ENCODE results near the gene RBM41. TPM values are rescaled to one million over a fixed set of nuclear protein-coding genes. Genes with fewer than 3 reads are reported as not detected.
A peak's percentile ranks its signal among the peaks of the same experiment; 100 is the strongest.

Gene RBM41
- total and polyA plus RNA-seq, 9 of the 15 experiments (the other 6 are each of a cell fraction or from before 2014, with no cell fraction given): 11.6 to 51.8 (median 27.9) TPM

GRCh38 chrX:107155621-107156430 is 37.2 kb upstream of the RBM41 start (continued):
- peak; percentile 36 to 47; a peak in 3 of 4 replicates for TF ChIP-seq NRF1 (conservative IDR thresholded peaks at IDR 0.05 in 1 of 2, IDR thresholded peaks at IDR 0.05 in 1 of 2)

- Histone ChIP-seq H2AFZ (ENCODE audit: low read depth, low read length) (peak overlapping the region; percentile 77), H3K27ac (ENCODE audit: extremely low read depth, low read depth, low read length) (peak overlapping the region; percentile 91), H3K9me1 (ENCODE audit: control insufficient read depth, insufficient read depth, low read length) (no peaks in the 10 kb centered on the region), H3K4me1 (replicated peaks in 1 of 2; ENCODE audit: control insufficient read depth in 2 of 2, insufficient read depth in 2 of 2, low read length in 2 of 2) (peaks cover 5 to 28% of the 10 kb centered on the region in 2 experiments; a peak in 3 of 5 replicates), H3K36me3 (ENCODE audit: control insufficient read depth, insufficient read depth, low read length) (peaks cover 26% of the 10 kb centered on the region), H3K4me3 (peak overlapping the region; percentile 33), H3K9ac (ENCODE audit: insufficient read depth in 1 of 2, low read depth in 2 of 2, low read length in 2 of 2) (peak overlapping the region; percentile 64 to 75; a peak in 3 of 4 replicates), H3K79me2 (ENCODE audit: control insufficient read depth, insufficient read depth, low read length) (peaks cover 36% of the 10 kb centered on the region), H4K20me1 (replicated peaks; ENCODE audit: control insufficient read depth, insufficient read depth, low read length) (no peaks in the 10 kb centered on the region), H3K27me3 (ENCODE audit: control insufficient read depth in 2 of 2, insufficient read depth in 2 of 2, low read length in 2 of 2) (no peaks in the 10 kb centered on the region), H3K4me2 (ENCODE audit: insufficient read depth, low read length) (peak overlapping the region; percentile 93), H3K9me3 (replicated peaks; ENCODE audit: control insufficient read depth, insufficient read depth, low read depth, low read length) (no peaks in the 10 kb centered on the region)
- in situ Hi-C loops (cut with MboI): no loop called here
- ChIA-PET CTCF (ENCODE audit: low intra/inter-chr PET ratio) (no interaction called here), POLR2A (interaction anchor here (0.6 to 1.6 kb wide), 10 partner anchors 10 to 81 kb away, joined by 3 to 7 read pairs (median 3); partner anchors contain the start of genes DNAAF6 and NUP62CL)
- DNase-seq (ENCODE audit: extremely low read depth in 1 of 4, low spot score in 3 of 4) (peak; percentile 17 to 67 (median 24)), ATAC-seq (peak; percentile 84), FAIRE-seq (peak; percentile 42)
- 33% methylated on average over 5 of the region's 6 CpGs for WGBS (ENCODE audit: insufficient coverage, low coverage, missing lambda C conversion rate)
- no TSS peak for BruUV-seq (replicated peaks)
- intact Hi-C loops (cut with micrococcal nuclease): loop anchor here (5.0 kb wide), 1 partner anchor 52 kb away; the partner anchor contains the start of genes DNAAF6 and NUP62CL
- TF ChIP-seq ZNF134 (CRISPR knock-in tag; conservative IDR thresholded peaks at IDR 0.05) (no peak), MGA (IDR thresholded peaks at IDR 0.05) (peak; percentile 64; the same call in 1 of the 2 replicates), E2F5 (CRISPR knock-in tag; IDR thresholded peaks at IDR 0.05) (peak; percentile 77; the same call in 1 of the 2 replicates)
Measured at GRCh38 chrX:107154787-107155620, 36.4 kb upstream of the RBM41 start.

All from K562 (cell line).